Parathyroid adenoma (tissue), 2 donors: ENCODE measurements around the gene SLC2A4RG.

Experiments
- H2AFZ ChIP-seq: fragments of 300-600 bp; sonication (generic); one replicate; pipeline ENCODE4 v1.7.0; 2017; ENCODE audit warnings: antibody characterized with exemption, mild to moderate bottlenecking
- H3K27ac ChIP-seq: fragments of 300-600 bp; sonication (generic); one replicate; pipeline ENCODE4 v1.7.0; 2017
- H3K27me3 ChIP-seq: fragments of 300-600 bp; sonication (generic); one replicate; pipeline ENCODE4 v1.7.0; 2017; ENCODE audit warnings: low read length; ENCODE audit not compliant: control insufficient read depth, insufficient read depth
- H3K36me3 ChIP-seq: fragments of 300-600 bp; sonication (generic); one replicate; pipeline ENCODE4 v1.7.0; 2017; ENCODE audit warnings: low read length; ENCODE audit not compliant: control insufficient read depth, insufficient read depth
- H3K4me1 ChIP-seq: fragments of 300-600 bp; sonication (generic); one replicate; pipeline ENCODE4 v1.7.0; 2017; ENCODE audit warnings: control low read depth
- H3K4me2 ChIP-seq: fragments of 300-600 bp; sonication (generic); one replicate; pipeline ENCODE4 v1.7.0; 2017; ENCODE audit warnings: low read length
- H3K4me3 ChIP-seq: fragments of 300-600 bp; sonication (generic); one replicate; pipeline ENCODE4 v1.7.0; 2017; ENCODE audit warnings: low read depth, low read length
- H3K79me2 ChIP-seq: fragments of 300-600 bp; sonication (generic); one replicate; pipeline ENCODE4 v1.7.0; 2017; ENCODE audit warnings: control low read depth
- H3K9ac ChIP-seq: fragments of 300-600 bp; sonication (generic); one replicate; pipeline ENCODE4 v1.7.0; 2017; ENCODE audit warnings: mild to moderate bottlenecking
- H3K9me3 ChIP-seq: fragments of 300-600 bp; sonication (generic); one replicate; pipeline ENCODE4 v1.7.0; 2017; ENCODE audit warnings: low read length; ENCODE audit not compliant: control insufficient read depth
- TF ChIP-seq, protein P1 (sequence below): fragments of 300-600 bp; sonication (generic); IDR thresholded peaks from one replicate; pipeline ENCODE4 v1.7.0; 2017; ENCODE audit warnings: antibody characterized with exemption, mild to moderate bottlenecking
- donor health status: primary hyperparathyroidism.

The SLC2A4RG gene

DNA sequence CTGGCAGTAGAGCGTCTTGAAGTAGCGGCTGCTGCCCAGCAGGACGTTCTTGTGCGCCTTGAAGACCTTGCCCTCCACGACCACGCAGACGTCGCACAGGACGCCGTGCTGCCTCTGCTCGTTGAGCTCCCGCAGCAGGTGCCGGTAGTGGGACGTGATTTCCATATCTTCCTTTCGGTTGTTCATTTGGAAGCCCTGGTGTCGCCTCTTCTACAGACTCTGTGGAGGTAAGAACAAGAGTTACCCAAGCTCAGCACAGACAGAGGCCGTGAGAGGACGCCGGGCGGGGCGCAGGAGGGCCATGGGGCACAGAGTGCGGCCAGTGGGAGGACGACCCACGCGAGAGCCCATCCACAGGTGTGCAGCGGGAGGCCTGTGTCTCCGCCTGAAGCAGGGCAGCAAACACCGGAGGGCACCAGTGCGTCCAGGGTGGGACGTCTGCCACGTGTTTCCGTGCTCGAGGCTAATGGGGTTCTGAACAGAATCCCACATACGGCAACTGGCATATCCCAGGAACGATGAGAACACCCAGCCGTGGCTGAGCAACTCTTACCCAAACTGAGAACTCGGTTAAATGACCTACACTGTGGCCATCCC is 51.1 kb downstream of the SLC2A4RG start:
- Histone ChIP-seq H3K9ac (no peak overlapping the region), H3K4me2 (no peak overlapping the region), H3K4me3 (no peak overlapping the region), H3K27me3 (no peaks in the 10 kb centered on the region), H3K4me1 (no peaks in the 10 kb centered on the region), H3K9me3 (no peaks in the 10 kb centered on the region), H3K27ac (no peak overlapping the region), H3K36me3 (no peaks in the 10 kb centered on the region), H3K79me2 (peaks cover 40% of the 10 kb centered on the region), H2AFZ (no peak overlapping the region)
- TF ChIP-seq, protein P1, sequence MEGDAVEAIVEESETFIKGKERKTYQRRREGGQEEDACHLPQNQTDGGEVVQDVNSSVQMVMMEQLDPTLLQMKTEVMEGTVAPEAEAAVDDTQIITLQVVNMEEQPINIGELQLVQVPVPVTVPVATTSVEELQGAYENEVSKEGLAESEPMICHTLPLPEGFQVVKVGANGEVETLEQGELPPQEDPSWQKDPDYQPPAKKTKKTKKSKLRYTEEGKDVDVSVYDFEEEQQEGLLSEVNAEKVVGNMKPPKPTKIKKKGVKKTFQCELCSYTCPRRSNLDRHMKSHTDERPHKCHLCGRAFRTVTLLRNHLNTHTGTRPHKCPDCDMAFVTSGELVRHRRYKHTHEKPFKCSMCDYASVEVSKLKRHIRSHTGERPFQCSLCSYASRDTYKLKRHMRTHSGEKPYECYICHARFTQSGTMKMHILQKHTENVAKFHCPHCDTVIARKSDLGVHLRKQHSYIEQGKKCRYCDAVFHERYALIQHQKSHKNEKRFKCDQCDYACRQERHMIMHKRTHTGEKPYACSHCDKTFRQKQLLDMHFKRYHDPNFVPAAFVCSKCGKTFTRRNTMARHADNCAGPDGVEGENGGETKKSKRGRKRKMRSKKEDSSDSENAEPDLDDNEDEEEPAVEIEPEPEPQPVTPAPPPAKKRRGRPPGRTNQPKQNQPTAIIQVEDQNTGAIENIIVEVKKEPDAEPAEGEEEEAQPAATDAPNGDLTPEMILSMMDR, result no peak

DNA sequence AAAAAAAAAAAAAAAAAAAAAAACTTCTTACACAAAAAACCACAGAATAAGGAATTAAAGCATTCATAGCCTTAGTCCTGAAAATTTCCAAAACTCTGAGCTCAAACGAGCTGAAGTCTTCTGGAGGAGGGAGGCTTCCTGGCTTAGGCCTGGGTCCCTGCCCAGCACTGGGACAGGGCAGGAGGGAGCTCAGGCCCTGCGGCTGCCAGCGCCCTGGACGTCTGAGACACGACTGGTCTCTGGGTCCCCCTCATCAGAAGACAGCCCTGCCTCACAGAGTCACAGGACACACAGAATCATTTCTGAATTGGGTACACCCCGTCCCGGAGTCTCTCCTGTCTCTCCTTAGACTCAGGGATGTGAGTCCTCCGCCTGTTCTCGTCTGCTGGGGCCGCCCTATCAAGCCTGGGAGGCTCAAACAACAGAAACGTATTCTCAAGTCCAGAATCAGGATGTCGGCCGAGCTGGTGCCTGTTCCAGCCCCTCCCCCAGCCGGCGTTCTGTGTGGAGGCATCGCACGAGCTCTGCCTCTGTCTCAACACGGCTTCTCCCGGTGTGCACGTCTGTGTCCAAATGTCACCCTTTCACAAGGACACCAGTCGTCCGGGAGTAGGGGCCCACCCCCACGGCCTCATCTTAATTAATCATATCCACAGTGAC is 52.1 kb downstream of the SLC2A4RG start:
- no peak overlapping the region for H3K9ac ChIP-seq
- H3K27ac ChIP-seq, result no peak overlapping the region
- H3K36me3 ChIP-seq, result no peaks in the 10 kb centered on the region
- H3K4me2 ChIP-seq, result no peak overlapping the region
- TF ChIP-seq, protein P1, result no peak
- H3K9me3 ChIP-seq, result no peaks in the 10 kb centered on the region
- H2AFZ ChIP-seq, result no peak overlapping the region
- H3K27me3 ChIP-seq, result no peaks in the 10 kb centered on the region
- H3K4me1 ChIP-seq, result no peaks in the 10 kb centered on the region
- H3K79me2 ChIP-seq, result peaks cover 39% of the 10 kb centered on the region
- H3K4me3 ChIP-seq, result no peak overlapping the region

DNA sequence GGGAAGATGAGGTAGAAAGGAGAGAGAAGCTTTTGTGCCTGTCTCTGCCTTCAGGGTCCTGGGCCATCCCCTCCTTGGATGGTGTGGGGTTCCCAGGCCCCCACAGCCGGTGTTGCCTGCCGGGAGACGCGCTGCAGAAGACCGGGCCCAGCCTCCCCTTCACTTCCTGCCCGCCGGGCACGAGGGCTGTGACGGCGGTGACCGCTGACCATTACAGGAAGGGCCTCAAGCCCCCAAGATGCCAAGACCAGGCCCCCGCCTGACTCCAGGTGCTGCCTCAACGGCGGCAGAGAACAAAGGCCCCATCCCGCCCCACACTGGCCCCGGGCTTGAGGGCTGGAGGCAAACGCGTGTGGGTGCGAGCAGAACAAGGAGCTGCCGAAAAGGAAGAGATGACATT is 53.3 kb downstream of the SLC2A4RG start:
- TF ChIP-seq, protein P1, result no peak
- H3K27ac ChIP-seq, result no peak overlapping the region
- H3K4me2 ChIP-seq, result no peak overlapping the region
- no peak overlapping the region for H2AFZ ChIP-seq
- no peaks in the 10 kb centered on the region for H3K36me3 ChIP-seq
- H3K27me3 ChIP-seq, result no peaks in the 10 kb centered on the region
- no peaks in the 10 kb centered on the region for H3K9me3 ChIP-seq
- no peak overlapping the region for H3K9ac ChIP-seq
- no peaks in the 10 kb centered on the region for H3K4me1 ChIP-seq
- peaks cover 37% of the 10 kb centered on the region for H3K79me2 ChIP-seq
- no peak overlapping the region for H3K4me3 ChIP-seq
